GM18858 (cell line): Measurements from ENCODE around the gene CD79B.
"Not testable (repeated sequence)": the region's sequence is repeated elsewhere in the genome, so short reads cannot be mapped to it uniquely, and the experiment has no call there.

Experiments used
- ATAC-seq: cut with Tn5 transposase; IDR thresholded peaks from one replicate; pipeline ENCODE4 v1.9.1; 2021; ENCODE audit not compliant: unreplicated experiment

CD79B gene

DNA sequence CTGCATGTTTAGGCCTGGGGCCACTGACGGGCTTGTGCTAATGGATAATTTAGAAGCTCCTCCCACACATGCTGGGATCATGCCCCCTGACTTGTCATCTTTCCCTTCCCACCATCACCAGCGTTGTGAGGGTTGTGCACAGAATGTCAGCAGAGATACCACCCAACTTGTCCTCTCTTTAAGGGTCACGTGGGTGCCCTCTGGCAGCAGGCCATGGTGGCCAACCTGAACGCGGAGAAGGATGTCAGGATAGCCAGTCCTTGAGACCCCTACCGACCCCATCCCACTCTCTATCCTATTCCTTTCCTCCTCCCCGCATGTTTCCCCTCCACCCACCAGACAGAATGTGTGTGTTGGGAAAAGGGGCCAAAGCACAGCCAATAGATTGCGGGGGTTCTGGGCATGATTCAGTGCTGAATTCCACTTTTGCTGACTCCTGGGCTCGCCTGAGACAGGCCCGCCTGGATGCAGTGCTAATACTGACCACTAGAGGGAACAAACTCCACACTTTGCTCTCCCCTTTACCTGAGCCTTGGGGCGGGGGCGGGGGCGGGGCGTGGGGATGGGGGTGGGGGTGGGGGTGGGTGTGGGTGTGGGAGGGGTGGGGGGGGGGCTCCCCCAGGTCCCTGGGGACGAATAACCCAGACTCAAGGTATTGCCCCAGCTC lies 50.1 kb downstream of the CD79B start, which contains the start of gene GH2:
TSS of gene GH2 (minus strand) at position 10 of the 667 bp plus-strand sequence. CDS start 143 bp downstream, outside the sequence.
- ATAC-seq, result no peak

DNA sequence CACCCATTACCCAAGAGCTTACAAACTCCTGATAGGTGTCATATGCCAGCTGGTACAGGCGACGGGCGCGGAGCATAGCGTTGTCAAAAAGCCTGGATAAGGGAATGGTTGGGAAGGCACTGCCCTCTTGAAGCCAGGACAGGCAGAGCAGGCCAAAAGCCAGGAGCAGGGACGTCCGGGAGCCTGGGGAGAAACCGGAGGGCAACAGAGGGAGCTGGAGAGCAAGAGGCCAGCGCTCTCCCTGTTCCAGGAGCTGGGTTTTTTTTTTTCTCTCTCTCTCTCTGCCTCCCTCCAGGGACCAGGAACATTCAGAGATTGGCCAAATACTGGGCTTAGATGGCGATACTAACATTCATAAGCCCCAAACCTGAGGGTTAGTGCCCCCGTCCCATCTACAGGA lies 50.8 kb downstream of the CD79B start:
- ATAC-seq, result not testable (repeated sequence)

DNA sequence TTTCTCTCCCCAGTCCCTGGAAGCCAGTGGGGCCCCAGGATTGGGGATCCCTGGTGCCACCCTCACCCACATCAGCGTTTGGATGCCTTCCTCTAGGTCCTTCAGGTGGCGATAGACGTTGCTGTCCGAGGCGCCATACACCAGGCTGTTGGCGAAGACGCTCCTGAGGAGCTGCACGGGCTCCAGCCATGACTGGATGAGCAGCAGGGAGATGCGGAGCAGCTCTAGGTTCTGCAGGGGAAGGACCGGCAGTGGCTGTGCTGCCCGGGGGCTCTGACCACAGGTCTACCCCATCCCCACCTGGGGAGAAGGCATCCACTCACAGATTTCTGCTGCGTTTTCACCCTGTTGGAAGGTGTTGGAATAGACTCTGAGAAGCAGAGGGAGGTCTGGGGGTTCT lies 51.4 kb downstream of the CD79B start:
- no peak for ATAC-seq
